Measurements from ENCODE around the gene KIF4A.
"Not testable (repeated sequence)": the region's sequence is repeated elsewhere in the genome, so short reads cannot be mapped to it uniquely, and the experiment has no call there.

The KIF4A gene

GRCh38 chrX:70398899-70399298, 109.0 kb downstream of the KIF4A start:
- no peak for DNase-seq

GRCh38 chrX:70400181-70400580, 110.3 kb downstream of the KIF4A start:
- not testable (repeated sequence) for DNase-seq

- no peak for DNase-seq
Measured at GRCh38 chrX:70402721-70403120, 112.8 kb downstream of the KIF4A start.

DNA sequence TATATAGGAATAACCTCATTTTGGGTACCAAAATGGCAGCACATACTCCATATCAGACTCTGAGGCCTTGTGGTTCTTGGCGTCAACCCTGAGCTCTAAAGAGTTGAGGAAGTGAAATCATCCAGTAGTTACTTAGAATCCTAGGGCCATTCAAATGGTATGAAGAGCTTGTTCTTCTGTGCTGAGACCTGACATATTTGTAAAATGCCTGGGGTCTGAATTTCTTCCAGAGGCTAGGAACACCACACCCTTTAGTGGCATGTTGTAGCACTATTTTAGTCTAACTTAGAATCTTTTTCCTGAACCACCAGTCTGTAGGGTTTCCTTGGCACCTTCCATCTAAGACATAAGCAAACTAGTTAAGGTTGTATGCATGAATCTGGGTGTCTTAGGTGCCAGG, 115.1 kb downstream of the KIF4A start:
- no peak for DNase-seq

GRCh38 chrX:70410921-70411320, 121.0 kb downstream of the KIF4A start:
- DNase-seq: no peak

DNA sequence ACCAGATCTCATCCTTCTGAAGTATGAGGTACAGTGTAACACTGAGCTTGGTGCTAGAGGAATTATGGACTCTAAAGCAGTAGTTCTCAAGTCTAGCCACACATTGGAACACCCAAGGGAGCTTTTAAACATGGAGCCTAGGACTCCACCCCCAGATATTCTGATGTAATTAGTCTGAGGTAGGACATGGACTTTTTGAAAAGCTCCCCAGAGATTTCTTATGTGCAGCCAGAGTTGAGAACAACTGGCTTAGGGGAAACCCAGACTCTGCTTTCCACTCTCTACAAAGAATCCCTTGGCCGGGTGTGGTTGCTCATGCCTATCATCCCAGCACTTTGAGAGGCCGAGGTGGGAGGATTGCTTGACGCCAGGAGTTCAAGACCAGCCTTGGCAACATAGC, 121.6 kb downstream of the KIF4A start:
- DNase-seq: no peak

DNA sequence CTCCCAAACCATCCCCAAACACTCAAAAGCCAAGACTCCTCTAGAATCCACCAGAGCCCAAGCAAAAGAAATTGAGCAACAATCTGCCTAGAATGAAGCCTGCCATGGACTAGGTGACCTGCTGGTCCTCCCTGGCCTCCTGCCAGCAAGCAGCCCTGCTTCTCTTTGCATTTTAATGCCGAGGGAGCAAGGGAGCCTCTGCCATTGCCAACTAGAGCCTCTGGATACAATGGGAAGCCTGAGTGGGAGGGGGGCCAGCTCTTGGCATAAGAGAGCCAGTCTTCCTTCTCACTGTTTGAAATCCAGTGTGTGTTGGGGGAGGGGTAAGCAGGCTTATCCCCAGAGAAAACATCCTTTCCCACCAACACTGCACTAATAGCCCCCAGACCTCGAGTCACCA, 131.7 kb downstream of the KIF4A start:
- DNase-seq: peak; percentile 24

GRCh38 chrX:70422851-70423341, 133.0 kb downstream of the KIF4A start, which contains the start of gene GDPD2:
GDPD2 (plus strand) TSS chrX:70423314; CDS start chrX:70424985, 1,671 bp downstream.
- DNase-seq: peak; percentile 57

DNA sequence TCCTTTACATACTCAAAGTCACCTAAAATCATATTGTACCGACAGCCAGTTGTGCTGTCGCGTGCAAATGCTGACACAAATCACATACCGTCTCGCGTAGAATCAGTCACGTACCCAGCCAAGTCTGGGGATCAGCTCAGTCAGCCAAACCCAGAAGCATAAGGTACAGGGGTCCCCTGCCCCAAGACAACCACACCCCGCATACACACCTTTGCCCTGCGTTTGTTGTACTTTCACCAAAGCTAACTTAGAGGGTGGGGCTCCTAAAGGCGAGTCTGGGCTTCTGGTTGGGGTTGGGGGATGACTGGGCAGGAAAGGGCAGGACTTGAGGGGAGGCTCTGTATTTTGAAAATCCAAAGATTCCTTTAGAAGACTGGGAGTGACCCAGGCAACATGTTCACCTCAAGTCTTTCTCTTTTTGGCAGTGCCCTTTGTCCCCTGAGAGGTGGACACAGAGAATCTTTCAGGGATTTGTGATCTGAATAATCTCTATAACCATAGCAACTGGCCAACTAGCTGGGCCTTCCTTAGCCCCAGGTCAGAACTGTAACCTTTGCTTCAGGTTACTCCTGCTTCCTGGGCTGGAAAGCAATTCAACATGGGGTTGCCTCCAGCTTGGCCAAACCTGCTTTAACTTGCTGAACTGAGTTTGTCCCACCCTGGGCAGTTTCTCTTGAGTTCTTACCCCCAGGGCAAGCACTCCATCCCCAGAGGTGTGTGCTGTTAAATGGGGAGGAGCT, 134.2 kb downstream of the KIF4A start:
- DNase-seq: no peak

DNA sequence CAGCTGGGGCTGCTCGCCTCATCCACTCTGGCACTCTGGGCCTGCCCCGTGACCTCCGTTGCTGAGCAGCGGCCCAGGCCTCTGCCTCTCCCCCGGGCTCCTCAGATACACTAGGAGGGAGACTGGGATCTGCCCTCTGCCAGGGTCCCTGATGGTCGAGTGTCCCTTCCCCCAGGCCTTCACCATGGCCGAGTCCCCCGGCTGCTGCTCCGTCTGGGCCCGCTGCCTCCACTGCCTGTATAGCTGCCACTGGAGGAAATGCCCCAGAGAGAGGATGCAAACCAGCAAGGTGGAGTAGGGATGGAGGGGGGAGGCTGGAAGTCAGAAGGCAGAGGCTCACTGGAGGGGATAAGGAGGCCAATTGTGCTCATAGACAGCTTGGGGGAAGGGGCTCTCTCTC, 134.9 kb downstream of the KIF4A start:
- DNase-seq: no peak

DNA sequence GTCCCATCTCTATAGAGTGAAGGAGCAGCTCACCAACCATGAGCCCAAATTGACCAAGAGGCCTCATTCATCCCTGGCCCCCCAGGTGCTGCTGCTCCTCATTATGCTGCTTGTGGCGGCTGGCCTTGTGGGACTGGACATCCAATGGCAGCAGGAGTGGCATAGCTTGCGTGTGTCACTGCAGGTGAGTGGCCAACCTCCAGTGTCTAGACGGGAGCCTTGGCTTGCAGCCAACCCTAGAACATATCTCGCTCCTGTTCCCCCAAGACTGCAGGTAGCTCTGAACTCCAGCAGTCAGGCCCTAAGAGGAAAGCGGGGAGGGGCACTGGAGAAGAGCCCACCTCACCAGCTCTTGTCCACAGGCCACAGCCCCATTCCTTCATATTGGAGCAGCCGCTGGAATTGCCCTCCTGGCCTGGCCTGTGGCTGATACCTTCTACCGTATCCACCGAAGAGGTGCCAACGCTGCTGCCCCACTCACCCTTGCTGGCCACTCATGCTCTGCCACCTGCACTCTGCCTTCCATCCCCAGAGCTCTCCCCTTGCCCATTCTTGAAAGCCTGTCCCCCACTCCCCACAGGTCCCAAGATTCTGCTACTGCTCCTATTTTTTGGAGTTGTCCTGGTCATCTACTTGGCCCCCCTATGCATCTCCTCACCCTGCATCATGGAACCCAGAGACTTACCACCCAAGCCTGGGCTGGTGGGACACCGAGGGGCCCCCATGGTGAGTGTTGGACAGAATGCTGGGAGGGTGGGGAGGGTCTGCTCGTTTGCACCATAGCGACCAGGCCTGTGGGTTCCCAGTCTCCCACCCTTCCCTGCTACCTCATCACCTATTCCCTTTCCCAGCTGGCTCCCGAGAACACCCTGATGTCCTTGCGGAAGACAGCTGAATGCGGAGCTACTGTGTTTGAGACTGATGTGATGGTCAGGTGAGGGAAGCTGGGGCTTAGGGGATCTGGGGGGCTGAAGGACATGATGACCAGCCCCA, 136.7 kb downstream of the KIF4A start:
- no peak for DNase-seq

DNA sequence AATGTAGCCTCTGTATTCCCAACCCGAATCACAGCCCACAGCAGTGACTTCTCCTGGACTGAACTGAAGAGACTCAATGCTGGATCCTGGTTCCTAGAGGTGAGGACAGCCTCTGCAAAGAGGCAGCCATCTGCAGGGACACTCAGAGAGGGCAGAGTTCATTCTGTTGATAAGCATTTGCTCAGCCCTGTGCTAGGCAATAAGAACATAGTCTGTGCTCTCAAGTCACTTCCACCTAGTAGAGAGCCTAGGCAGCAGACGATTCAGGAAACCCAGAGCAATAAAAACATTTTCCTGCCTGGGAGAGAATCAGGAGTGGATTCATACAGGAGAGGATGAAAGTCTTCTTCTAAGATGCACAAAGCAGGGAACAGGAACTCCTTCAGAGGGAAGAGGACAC, 137.5 kb downstream of the KIF4A start:
- no peak for DNase-seq

DNA sequence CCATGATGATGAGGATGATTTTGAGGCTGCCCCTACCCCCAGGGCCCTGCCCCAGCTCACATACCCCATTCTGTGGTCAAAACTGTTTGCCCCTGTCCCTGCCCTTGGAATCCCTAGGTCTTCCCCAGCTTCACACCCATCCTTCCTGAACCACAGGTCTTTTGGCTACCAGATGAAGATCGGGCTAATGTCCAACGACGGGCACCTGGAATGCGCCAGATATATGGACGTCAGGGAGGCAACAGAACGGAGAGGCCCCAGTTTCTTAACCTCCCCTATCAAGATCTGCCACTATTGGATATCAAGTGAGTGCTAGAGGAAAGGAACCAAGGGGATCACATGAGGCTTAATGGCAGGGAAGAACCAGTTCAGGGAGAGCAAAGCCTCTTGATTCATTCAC, 139.9 kb downstream of the KIF4A start:
- no peak for DNase-seq

GRCh38 chrX:70432936-70433847, 143.3 kb downstream of the KIF4A start:
- no peak for DNase-seq

GRCh38 chrX:70433848-70434351, 144.0 kb downstream of the KIF4A start:
- DNase-seq: peak; percentile 57

- DNase-seq: peak; percentile 77
Measured at GRCh38 chrX:70434352-70434866, 144.5 kb downstream of the KIF4A start.

DNA sequence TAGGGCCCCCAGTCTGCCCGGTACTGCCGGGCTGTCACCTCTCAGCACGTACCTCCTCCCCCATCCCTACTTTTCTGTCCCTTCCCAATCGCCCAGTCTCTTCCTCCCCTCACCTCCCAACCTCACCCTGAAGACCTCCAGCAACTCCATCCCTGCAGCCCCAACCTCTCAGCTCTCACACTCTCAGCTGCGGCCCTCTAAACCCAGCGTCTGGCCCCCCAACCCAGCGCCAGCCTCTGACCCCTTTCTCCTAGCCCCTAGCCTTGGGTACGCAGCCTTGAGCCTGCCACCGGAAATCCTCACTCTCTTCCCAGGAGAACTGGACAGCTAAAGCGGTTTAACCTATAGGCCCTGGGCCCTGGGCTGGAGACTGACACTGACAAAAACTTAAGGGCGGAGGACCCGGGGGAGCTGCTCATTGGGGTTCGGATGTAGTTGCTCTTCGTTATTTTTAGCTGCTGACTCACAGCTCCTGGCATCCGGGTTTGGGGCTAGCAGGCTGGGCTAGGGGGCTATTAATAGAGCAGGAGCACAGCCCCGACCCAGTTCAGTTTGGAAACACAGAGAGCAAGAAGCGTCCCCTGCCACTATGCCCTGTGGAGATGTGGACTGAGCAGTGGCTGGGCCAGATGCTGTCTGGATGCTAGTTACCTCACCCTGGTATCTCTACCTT, 145.1 kb downstream of the KIF4A start:
- DNase-seq: no peak

DNA sequence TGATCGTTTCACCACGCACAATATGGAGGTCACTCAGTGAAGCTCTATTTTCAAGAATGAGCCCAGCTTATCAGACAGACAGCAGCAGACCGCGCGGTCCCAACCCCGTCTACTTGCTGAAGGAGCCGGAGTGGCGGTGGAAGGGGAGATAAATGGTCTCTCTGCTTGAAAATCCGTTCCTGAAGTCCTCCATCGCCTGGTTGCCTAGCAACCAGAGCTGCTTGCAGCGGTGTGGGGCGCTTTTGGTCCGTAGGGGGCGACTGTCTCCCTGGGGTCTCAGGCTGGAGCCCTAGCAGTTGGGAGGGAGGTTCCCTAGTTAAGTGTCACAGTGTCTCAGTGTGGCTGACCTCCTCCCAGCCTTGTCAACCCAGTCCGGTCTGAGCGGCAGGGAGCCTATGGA, 146.4 kb downstream of the KIF4A start:
- peak; percentile 38 for DNase-seq

DNA sequence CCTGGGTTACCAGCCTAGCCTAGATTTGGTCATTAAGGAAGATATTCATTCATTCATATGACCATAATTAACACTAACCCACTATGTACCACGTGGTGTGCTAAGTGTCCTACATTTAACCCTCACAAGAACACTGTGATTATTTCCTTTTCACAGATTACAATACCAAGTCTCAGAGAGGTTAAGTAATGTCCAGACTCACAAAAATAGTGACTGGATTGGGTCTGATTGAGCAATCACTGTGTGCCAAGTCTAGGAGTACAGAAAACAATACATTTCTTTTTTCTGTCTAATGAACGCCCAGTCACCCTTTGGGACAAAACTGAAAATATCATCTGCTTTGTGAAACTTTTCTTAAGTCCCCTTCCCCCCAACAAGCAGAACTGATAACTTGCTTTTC, 147.1 kb downstream of the KIF4A start:
- no peak for DNase-seq

DNA sequence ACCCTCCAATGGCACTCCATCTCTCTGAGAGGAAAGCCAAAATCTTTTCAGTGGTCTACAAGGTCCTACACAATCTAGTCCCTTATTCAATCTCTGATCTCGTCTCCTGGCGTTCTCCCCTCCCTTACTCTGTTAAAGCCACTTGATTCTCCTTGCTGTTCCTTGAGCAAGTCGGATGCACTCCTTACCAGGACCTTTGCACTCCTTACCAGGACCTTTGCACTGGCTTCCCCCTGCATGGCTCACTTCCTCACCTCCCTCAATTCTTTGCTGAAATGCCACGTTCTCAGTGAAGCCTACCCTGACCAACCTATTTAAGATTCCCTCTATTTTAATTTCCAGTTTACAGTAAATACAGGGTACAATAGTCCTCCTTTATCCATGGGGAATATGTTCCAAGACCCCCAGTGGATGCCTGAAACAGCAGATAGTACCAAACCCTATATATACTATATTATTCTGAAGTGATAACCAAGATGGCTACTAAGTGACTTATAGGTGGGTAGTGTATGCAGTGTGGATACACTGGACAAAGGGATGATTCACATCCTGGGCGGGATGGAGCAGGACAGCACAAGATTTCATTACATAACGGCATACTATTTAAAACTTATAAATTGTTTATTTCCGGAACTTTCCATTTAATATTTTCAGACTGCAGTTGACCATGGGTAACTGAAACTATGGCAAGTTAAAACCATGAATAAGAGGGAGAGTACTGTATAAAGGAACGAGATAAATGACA, 148.2 kb downstream of the KIF4A start:
- no peak for DNase-seq

- no peak for DNase-seq
Measured at GRCh38 chrX:70439016-70439415, 149.1 kb downstream of the KIF4A start.
